PFSK-1 (cell line): Measurements from ENCODE around the gene RAPGEF5.

Source experiments
- FOXP2 ChIP-seq: optimal IDR thresholded peaks from 2 replicates; pipeline ENCODE3; 2011; ENCODE audit warnings: borderline replicate concordance, control low read depth, inconsistent platforms; ENCODE audit not compliant: insufficient read depth; ENCODE audit errors: extremely low read length, extremely low read depth
- POLR2AphosphoS5 ChIP-seq: IDR thresholded peaks from 2 replicates; pipeline ENCODE4 v1.6.1; 2012; ENCODE audit warnings: low read depth, mild to moderate bottlenecking, control low read depth, low read length, moderate library complexity
- REST ChIP-seq, 2 experiments: IDR thresholded peaks; 2 replicates each; pipeline versions ENCODE4 v1.6.1 to v1.8.0; 2011 to 2012; ENCODE audit warnings: low read depth in 2 of 2, low read length in 2 of 2, control low read depth in 1 of 2, inconsistent platforms in 1 of 2, mild to moderate bottlenecking in 1 of 2, moderate library complexity in 1 of 2; ENCODE audit not compliant: insufficient read depth in 1 of 2
- SIN3A ChIP-seq: IDR thresholded peaks from 2 replicates; pipeline ENCODE4 v1.6.1; 2012; ENCODE audit warnings: mild to moderate bottlenecking, low read length, moderate library complexity, borderline replicate concordance; ENCODE audit not compliant: insufficient read depth
- TAF1 ChIP-seq: IDR thresholded peaks from 2 replicates; pipeline ENCODE4 v1.6.1; 2012; ENCODE audit warnings: low read length, control low read depth, borderline replicate concordance; ENCODE audit not compliant: insufficient read depth

Gene RAPGEF5

DNA sequence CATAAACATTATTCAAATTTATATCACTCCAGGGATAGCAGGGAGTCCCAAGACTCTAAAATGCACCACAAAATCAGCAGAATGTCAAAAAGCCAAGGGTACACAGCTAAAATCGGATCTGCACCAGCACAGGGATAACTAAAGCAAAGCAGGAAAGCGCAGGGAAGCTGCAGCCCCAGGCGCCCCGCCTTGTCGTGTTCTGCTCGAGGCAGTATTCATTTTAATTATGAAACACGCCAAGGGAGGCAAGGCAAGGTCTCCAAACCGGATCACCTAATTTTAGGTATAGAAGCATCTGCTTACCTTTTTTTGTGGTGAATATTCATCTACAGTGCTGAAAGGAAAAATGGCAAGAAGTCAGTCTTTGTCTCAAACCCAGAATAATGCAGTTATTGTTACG is 199.4 kb downstream of the RAPGEF5 start:
- TF ChIP-seq REST (IDR thresholded peaks at IDR 0.05; ENCODE audit: insufficient read depth in 1 of 2, low read depth in 2 of 2, low read length in 2 of 2) = no peak
- TF ChIP-seq SIN3A = no peak
- TF ChIP-seq TAF1 = no peak
- TF ChIP-seq FOXP2 = no peak
- TF ChIP-seq POLR2AphosphoS5 = no peak

GRCh38 chr7:22156205-22156604 is 200.7 kb downstream of the RAPGEF5 start:
- no peak for TF ChIP-seq REST (IDR thresholded peaks at IDR 0.05; ENCODE audit: insufficient read depth in 1 of 2, low read depth in 2 of 2, low read length in 2 of 2)
- no peak for TF ChIP-seq FOXP2
- no peak for TF ChIP-seq POLR2AphosphoS5
- no peak for TF ChIP-seq SIN3A
- TF ChIP-seq TAF1 = no peak

GRCh38 chr7:22154143-22154529 is 202.8 kb downstream of the RAPGEF5 start:
- no peak for TF ChIP-seq POLR2AphosphoS5
- TF ChIP-seq FOXP2 = no peak
- no peak for TF ChIP-seq REST (IDR thresholded peaks at IDR 0.05; ENCODE audit: insufficient read depth in 1 of 2, low read depth in 2 of 2, low read length in 2 of 2)
- no peak for TF ChIP-seq TAF1
- no peak for TF ChIP-seq SIN3A

DNA sequence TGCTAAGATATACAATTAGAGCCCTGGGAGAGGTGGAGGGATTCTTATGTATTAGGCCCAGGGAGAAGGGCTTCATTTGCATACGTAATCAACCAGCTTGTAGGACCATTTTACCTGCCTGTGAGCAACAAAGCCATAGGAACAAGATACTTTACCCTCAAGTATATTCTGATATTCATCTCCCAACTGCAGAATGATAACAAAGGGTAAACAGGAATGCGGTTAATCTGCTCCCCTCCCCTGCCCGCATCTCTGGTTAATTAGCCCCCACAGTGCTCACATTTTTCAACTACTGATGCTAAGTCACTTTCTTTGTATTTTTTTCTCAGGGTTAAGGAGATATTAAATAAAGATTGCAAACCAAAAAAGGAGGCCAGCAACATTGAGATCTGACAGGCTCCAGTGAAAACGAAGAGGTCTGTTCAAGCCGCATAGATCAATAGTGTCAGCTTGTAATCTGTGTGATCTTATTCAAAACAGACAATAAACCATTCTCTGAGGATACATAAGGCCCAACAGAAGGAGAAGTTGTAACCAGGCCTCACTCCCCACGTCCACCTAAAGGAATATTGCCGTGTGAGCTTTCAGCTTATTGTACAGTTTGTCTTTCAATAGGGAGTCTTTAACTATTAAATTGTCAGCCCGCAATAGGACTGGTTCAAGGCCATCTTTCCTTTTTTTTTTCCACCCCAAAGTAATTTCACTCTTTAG is 203.4 kb downstream of the RAPGEF5 start:
- no peak for TF ChIP-seq POLR2AphosphoS5
- TF ChIP-seq REST (IDR thresholded peaks at IDR 0.05; ENCODE audit: insufficient read depth in 1 of 2, low read depth in 2 of 2, low read length in 2 of 2) = no peak
- no peak for TF ChIP-seq FOXP2
- TF ChIP-seq TAF1 = no peak

GRCh38 chr7:22152690-22153089 is 204.3 kb downstream of the RAPGEF5 start:
- TF ChIP-seq SIN3A = no peak
- TF ChIP-seq POLR2AphosphoS5 = no peak
- no peak for TF ChIP-seq FOXP2
- no peak for TF ChIP-seq TAF1
- TF ChIP-seq REST (IDR thresholded peaks at IDR 0.05; ENCODE audit: insufficient read depth in 1 of 2, low read depth in 2 of 2, low read length in 2 of 2) = no peak
